Esophagus muscularis mucosa (tissue), 4 donors: Measurements from ENCODE around the gene PDE3A. TPM values are rescaled to one million over a fixed set of nuclear protein-coding genes. Genes with fewer than 3 reads are reported as not detected.

Experiments used
- DNase-seq: peaks from one replicate; pipeline ENCODE4 v3.0.0-alpha.2; 2017; ENCODE audit errors: extremely low spot score
- H3K27ac ChIP-seq, 4 donors: fragments of 200-600 bp; sonication (generic); replicated peaks in 1 of 4; 1 replicate in 3 of 4; 2 replicates in 1 of 4; pipeline ENCODE4 v1.5.1; 2016 to 2019; ENCODE audit warnings: mild to moderate bottlenecking in 1 of 4
- H3K27me3 ChIP-seq, 4 donors: fragments of 200-600 bp; sonication (generic); one replicate each; pipeline versions ENCODE4 v1.5.1 to v1.6.0; 2016 to 2019
- H3K36me3 ChIP-seq, 4 donors: fragments of 200-600 bp; sonication (generic); one replicate each; pipeline ENCODE4 v1.5.1; 2016 to 2019
- H3K4me1 ChIP-seq, 4 donors: fragments of 200-600 bp; sonication (generic); one replicate each; pipeline ENCODE4 v1.5.1; 2016 to 2019
- H3K4me3 ChIP-seq, 4 donors: fragments of 200-600 bp; sonication (generic); 1 replicate in 2 of 4; 2 replicates in 2 of 4; pipeline ENCODE4 v1.5.1; 2016 to 2019; ENCODE audit warnings: mild to moderate bottlenecking in 4 of 4, moderate library complexity in 1 of 4
- H3K9me3 ChIP-seq, 4 donors: fragments of 200-600 bp; sonication (generic); 1 replicate in 3 of 4; 2 replicates in 1 of 4; pipeline ENCODE4 v1.5.1; 2016 to 2019
- EP300 ChIP-seq: sonication (generic); formaldehyde crosslinking; IDR thresholded peaks from one replicate; pipeline ENCODE4 v1.6.1; 2017; ENCODE audit warnings: antibody characterized with exemption
- POLR2A ChIP-seq: fragments of 450-650 bp; IDR thresholded peaks from one replicate; pipeline ENCODE4 v1.6.1; 2017; ENCODE audit warnings: antibody characterized with exemption, moderate library complexity, mild to moderate bottlenecking, low read depth
- POLR2AphosphoS5 ChIP-seq, 2 donors: sonication (generic); formaldehyde crosslinking; IDR thresholded peaks; one replicate each; pipeline ENCODE4 v1.6.1; 2017; ENCODE audit warnings: antibody characterized with exemption in 2 of 2
- WGBS: methylation state at CpG from one replicate; pipeline ENCODE4 v1.1.5; 2018; 5-methylcytosine and 5-hydroxymethylcytosine counted together
- intact Hi-C: fragments of 100-400 bp; cut with DNase I; formaldehyde crosslinking; loops from one replicate; pipeline ENCODE4 v1.15.1; 2023
- total RNA-seq, 4 donors: library from RNA; depleted of rRNA; stranded (reverse); fragments of >200 nt; gene quantifications; one replicate each; pipeline versions ENCODE4 v1.1.0 to v1.2.1, GENCODE V29; 2016
- TF ChIP-seq, protein P1 (sequence below), 3 experiments: fragments of 200-600 bp in 2 of 3; fragments of 450-650 bp in 1 of 3; sonication (generic) in 2 of 3; IDR thresholded peaks; one replicate each; pipeline ENCODE4 v1.5.1; 2017 to 2019; ENCODE audit warnings: antibody characterized with exemption in 3 of 3, mild to moderate bottlenecking in 2 of 3, moderate library complexity in 1 of 3

The PDE3A gene
- total RNA-seq, 4 donors from 2014 or later: 93.8 to 155 (median 106) TPM

DNA sequence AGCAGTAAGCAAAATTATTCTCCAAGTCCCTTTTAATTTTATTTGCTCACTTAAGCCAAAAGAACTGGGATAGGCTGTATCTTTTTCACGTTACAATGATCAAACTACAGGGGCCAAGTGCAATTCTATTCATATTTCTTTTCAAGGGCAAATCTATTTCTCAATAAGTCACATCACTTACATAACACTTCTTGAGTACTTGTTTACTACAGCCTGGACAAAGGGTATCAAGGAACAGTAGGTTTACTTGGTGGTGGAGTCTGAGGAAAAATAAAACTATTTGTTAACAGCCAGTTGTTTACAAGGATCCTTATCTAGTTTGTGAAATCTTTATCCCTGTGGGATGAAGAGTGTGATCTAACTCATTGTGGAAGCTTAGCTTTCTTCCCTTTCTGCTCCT, 72.1 kb downstream of the PDE3A start:
- Histone ChIP-seq H3K4me1 (peaks cover 69 to 90% (median 77%) of the 10 kb centered on the region in 4 donors), H3K27ac (peak overlapping the region; percentile 19 to 50 (median 30))
- TF ChIP-seq POLR2A (no peak), EP300 (no peak), POLR2AphosphoS5 (IDR thresholded peaks at IDR 0.05) (no peak)
- TF ChIP-seq, protein P1, sequence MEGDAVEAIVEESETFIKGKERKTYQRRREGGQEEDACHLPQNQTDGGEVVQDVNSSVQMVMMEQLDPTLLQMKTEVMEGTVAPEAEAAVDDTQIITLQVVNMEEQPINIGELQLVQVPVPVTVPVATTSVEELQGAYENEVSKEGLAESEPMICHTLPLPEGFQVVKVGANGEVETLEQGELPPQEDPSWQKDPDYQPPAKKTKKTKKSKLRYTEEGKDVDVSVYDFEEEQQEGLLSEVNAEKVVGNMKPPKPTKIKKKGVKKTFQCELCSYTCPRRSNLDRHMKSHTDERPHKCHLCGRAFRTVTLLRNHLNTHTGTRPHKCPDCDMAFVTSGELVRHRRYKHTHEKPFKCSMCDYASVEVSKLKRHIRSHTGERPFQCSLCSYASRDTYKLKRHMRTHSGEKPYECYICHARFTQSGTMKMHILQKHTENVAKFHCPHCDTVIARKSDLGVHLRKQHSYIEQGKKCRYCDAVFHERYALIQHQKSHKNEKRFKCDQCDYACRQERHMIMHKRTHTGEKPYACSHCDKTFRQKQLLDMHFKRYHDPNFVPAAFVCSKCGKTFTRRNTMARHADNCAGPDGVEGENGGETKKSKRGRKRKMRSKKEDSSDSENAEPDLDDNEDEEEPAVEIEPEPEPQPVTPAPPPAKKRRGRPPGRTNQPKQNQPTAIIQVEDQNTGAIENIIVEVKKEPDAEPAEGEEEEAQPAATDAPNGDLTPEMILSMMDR (IDR thresholded peaks at IDR 0.05): no peak

DNA sequence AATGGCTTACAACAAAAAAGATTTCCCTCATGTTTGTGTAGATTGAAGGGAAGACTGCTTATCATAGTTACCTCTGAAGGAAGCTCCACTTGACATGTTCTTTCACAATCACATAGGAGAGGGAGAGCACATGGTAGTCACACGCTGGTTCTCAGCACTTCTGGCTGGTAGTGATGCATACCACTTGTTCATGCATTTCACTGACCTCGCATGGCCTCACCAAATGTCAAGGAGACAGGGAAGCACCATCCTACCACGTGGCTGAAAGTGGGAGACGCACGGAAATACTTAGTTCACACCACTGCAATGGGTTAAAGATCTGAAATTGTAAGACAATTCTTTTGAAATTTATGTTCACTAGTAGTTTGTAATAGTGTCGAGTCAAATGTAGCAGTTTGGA, 74.0 kb downstream of the PDE3A start:
- no peak for DNase-seq
- Histone ChIP-seq H3K4me3 (no peak overlapping the region), H3K4me1 (peaks cover 60 to 80% (median 71%) of the 10 kb centered on the region in 4 donors), H3K27me3 (no peaks in the 10 kb centered on the region), H3K27ac (no peak overlapping the region), H3K9me3 (no peaks in the 10 kb centered on the region), H3K36me3 (no peaks in the 10 kb centered on the region)
- no peak for TF ChIP-seq POLR2A
- TF ChIP-seq, protein P1 (IDR thresholded peaks at IDR 0.05): no peak
- TF ChIP-seq POLR2AphosphoS5 (IDR thresholded peaks at IDR 0.05): peak in 1 of 2 donors; percentile 15
- TF ChIP-seq EP300: no peak
- 60% methylated on average over 6 of the region's 6 CpGs for WGBS
- intact Hi-C loops: no loop called here

More for the DNA sequence above, 72.1 kb downstream of the PDE3A start:
- H3K27me3 ChIP-seq: no peaks in the 10 kb centered on the region
- no peak for DNase-seq
- H3K9me3 ChIP-seq: no peaks in the 10 kb centered on the region
- 48% methylated on average over 1 of the region's 1 CpG for WGBS
- intact Hi-C loops: no loop called here
- H3K4me3 ChIP-seq: no peak overlapping the region
- H3K36me3 ChIP-seq: no peaks in the 10 kb centered on the region

DNA sequence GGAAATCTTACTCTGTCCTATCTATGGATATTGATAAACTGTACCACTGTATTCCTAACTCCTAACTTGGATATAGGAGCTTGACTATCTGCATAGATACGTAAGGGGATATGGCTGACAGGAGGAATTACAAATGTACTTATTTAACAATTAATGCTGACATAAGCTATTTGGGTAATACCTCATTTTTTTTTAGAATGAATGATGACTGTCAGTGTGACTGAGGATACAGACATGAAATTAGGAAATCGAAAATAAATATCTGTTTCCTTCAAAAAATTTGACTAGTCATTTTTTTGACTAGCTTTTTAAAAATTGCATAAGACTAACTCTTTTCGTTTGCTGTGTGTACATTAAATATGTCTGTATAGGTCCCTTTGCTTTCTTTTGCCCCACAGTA, 74.9 kb downstream of the PDE3A start:
- Histone ChIP-seq H3K27me3 (no peaks in the 10 kb centered on the region), H3K9me3 (no peaks in the 10 kb centered on the region), H3K27ac (no peak overlapping the region), H3K36me3 (no peaks in the 10 kb centered on the region), H3K4me3 (no peak overlapping the region), H3K4me1 (peaks cover 51 to 74% (median 63%) of the 10 kb centered on the region in 4 donors)
- intact Hi-C loops: no loop called here
- TF ChIP-seq, protein P1 (IDR thresholded peaks at IDR 0.05): no peak
- TF ChIP-seq POLR2A (no peak), POLR2AphosphoS5 (IDR thresholded peaks at IDR 0.05) (no peak), EP300 (no peak)
- WGBS: 83% methylated on average over 3 of the region's 3 CpGs
- DNase-seq: no peak

DNA sequence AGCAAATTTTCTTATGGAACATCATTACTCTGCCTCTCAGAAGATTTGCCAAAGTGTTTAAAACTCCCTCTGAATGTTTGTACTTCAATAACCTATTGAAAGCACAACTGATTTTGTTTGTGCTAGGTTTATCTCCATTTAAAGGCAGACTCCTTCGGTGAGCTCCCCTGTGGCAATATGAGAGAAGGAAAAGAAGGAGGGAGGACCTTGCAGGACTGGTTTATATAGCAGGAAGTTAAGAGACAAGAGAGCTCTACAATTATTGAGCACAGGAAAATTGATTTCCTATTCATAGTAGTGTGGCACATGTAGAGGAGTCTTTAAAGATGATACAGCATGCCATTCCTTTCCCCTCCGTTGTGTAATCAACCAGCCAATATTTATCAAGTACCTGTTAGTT, 75.5 kb downstream of the PDE3A start:
- no peak for DNase-seq
- Histone ChIP-seq H3K27me3 (no peaks in the 10 kb centered on the region), H3K36me3 (no peaks in the 10 kb centered on the region), H3K4me3 (no peak overlapping the region), H3K27ac (peak overlapping the region in 1 of 4 donors; percentile 9), H3K9me3 (no peaks in the 10 kb centered on the region), H3K4me1 (peaks cover 46 to 71% (median 58%) of the 10 kb centered on the region in 4 donors)
- 76% methylated on average over 2 of the region's 2 CpGs for WGBS
- intact Hi-C loops: no loop called here
- TF ChIP-seq, protein P1 (IDR thresholded peaks at IDR 0.05): no peak
- TF ChIP-seq POLR2A (no peak), EP300 (no peak), POLR2AphosphoS5 (IDR thresholded peaks at IDR 0.05) (no peak)

DNA sequence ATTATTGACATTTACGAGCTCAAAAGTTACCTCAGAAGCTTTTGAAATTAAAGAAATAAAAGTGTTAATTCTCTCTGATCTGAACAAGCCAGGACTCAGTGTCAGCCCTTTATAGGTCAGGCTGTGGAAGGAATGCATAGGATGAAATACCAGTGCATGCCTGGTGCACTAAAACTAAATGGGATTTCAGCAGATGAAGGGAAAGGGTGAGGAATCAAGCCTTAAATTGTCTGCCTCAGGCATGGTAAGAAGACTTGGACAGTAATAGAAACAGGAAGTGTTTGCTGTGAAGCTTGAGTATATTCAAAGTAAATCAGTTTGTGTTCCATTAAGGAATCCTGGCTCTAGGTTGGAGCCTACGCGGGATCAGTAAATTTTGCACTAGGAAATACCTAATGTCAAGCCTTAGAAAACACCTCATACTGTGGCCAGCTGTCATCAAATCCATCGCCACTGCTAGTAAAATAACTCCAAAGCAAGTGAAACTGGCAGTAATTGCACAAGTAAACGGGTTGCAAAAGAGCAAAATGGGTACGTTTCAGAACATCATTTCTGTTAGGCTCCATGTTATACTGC, 76.3 kb downstream of the PDE3A start:
- intact Hi-C loops: no loop called here
- Histone ChIP-seq H3K27ac (peak overlapping the region in 3 of 4 donors; percentile 3 to 39 (median 9)), H3K27me3 (no peaks in the 10 kb centered on the region), H3K4me1 (peaks cover 41 to 70% (median 56%) of the 10 kb centered on the region in 4 donors), H3K9me3 (no peaks in the 10 kb centered on the region), H3K36me3 (no peaks in the 10 kb centered on the region), H3K4me3 (no peak overlapping the region)
- WGBS: 62% methylated on average over 6 of the region's 6 CpGs
- no peak for DNase-seq
- TF ChIP-seq POLR2AphosphoS5 (IDR thresholded peaks at IDR 0.05) (no peak), EP300 (no peak), POLR2A (no peak)
- TF ChIP-seq, protein P1 (IDR thresholded peaks at IDR 0.05): no peak
